MCF 10A (cell line): ENCODE measurements around the gene RIPK4. TPM values are rescaled to one million over a fixed set of nuclear protein-coding genes. Genes with fewer than 3 reads are reported as not detected.

Experiments used
- BruUV-seq: library from RNA; stranded (reverse); fragments of 400-500 nt; replicated peaks from 2 replicates; lab custom pipeline; 2021; lab: Mats Ljungman, UMichigan
- CTCF ChIA-PET: fragments of 300-600 bp; sonication (Branson Sonifier 250); formaldehyde crosslinking; extraction: SDS; loops from one replicate; lab custom pipeline; 2021; ENCODE audit warnings: antibody characterized with exemption, inconsistent platforms; lab: Yijun Ruan, JAX
- POLR2A ChIA-PET: fragments of 300-600, 350-650 bp; sonication (Branson Sonifier 250); formaldehyde crosslinking; extraction: SDS; loops from one replicate; lab custom pipeline; 2020; ENCODE audit warnings: antibody characterized with exemption, inconsistent platforms; lab: Yijun Ruan, JAX
- DNase-seq: peaks from one replicate; pipeline ENCODE4 v3.0.0-alpha.2; 2018; ENCODE audit not compliant: unreplicated experiment
- H3K27ac Mint-ChIP-seq: one replicate; pipeline ENCODE4 v1.8.0; 2022; ENCODE audit warnings: mild to moderate bottlenecking, low read depth, mixed read lengths; ENCODE audit not compliant: unreplicated experiment
- H3K27me3 Mint-ChIP-seq: one replicate; pipeline ENCODE4 v1.8.0; 2022; ENCODE audit warnings: mixed read lengths; ENCODE audit not compliant: insufficient read depth, unreplicated experiment
- H3K36me3 Mint-ChIP-seq: one replicate; pipeline ENCODE4 v1.8.0; 2022; ENCODE audit warnings: mild to moderate bottlenecking, moderate library complexity, mixed read lengths; ENCODE audit not compliant: insufficient read depth, unreplicated experiment
- H3K4me1 Mint-ChIP-seq: one replicate; pipeline ENCODE4 v1.8.0; 2022; ENCODE audit warnings: mixed read lengths; ENCODE audit not compliant: insufficient read depth, unreplicated experiment
- H3K4me3 Mint-ChIP-seq: one replicate; pipeline ENCODE4 v1.8.0; 2022; ENCODE audit warnings: mild to moderate bottlenecking, moderate library complexity, mixed read lengths; ENCODE audit not compliant: unreplicated experiment
- H3K9me3 Mint-ChIP-seq: one replicate; pipeline ENCODE4 v1.8.0; 2022; ENCODE audit warnings: mixed read lengths; ENCODE audit not compliant: unreplicated experiment
- intact Hi-C: fragments of 100-400 bp; cut with micrococcal nuclease; formaldehyde crosslinking; loops from 2 replicates; pipeline ENCODE4 v1.14.1; 2022
- total RNA-seq: library from RNA; stranded (reverse); gene quantifications from 2 replicates; pipeline ENCODE4 v1.2.3, GENCODE V29; 2022
- TF ChIP-seq, protein P1 (sequence below): fragments of 200-600 bp; IDR thresholded peaks from one replicate; pipeline ENCODE4 v1.8.0; 2022; ENCODE audit warnings: antibody characterized with exemption, mild to moderate bottlenecking; ENCODE audit not compliant: unreplicated experiment

The RIPK4 gene
- total RNA-seq, 1 experiment from 2014 or later = 22.3 TPM

GRCh38 chr21:41755934-41756773, 10.7 kb downstream of the RIPK4 start:
- H3K27ac Mint-ChIP-seq = peak overlapping the region; percentile 67
- H3K4me1 Mint-ChIP-seq = peaks cover 59% of the 10 kb centered on the region
- DNase-seq = peak; percentile 62
- BruUV-seq = no TSS peak
- no peaks in the 10 kb centered on the region for H3K9me3 Mint-ChIP-seq
- TF ChIP-seq, protein P1, sequence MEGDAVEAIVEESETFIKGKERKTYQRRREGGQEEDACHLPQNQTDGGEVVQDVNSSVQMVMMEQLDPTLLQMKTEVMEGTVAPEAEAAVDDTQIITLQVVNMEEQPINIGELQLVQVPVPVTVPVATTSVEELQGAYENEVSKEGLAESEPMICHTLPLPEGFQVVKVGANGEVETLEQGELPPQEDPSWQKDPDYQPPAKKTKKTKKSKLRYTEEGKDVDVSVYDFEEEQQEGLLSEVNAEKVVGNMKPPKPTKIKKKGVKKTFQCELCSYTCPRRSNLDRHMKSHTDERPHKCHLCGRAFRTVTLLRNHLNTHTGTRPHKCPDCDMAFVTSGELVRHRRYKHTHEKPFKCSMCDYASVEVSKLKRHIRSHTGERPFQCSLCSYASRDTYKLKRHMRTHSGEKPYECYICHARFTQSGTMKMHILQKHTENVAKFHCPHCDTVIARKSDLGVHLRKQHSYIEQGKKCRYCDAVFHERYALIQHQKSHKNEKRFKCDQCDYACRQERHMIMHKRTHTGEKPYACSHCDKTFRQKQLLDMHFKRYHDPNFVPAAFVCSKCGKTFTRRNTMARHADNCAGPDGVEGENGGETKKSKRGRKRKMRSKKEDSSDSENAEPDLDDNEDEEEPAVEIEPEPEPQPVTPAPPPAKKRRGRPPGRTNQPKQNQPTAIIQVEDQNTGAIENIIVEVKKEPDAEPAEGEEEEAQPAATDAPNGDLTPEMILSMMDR = no peak
- ChIA-PET POLR2A (interaction anchor here (1.0 to 2.1 kb wide), 3 partner anchors 141 to 144 kb away, joined by 3 to 7 read pairs (median 5); no protein-coding TSS in a partner anchor), CTCF (interaction anchor here (0.6 to 2.3 kb wide), 5 partner anchors 9 to 176 kb away, joined by 3 to 8 read pairs (median 3); no protein-coding TSS in a partner anchor)
- H3K27me3 Mint-ChIP-seq = no peaks in the 10 kb centered on the region
- intact Hi-C loops = no loop called here
- no peak overlapping the region for H3K4me3 Mint-ChIP-seq
- peaks cover 73% of the 10 kb centered on the region for H3K36me3 Mint-ChIP-seq

- peak overlapping the region; percentile 67 for H3K27ac Mint-ChIP-seq
- ChIA-PET CTCF (interaction anchor here (1.7 to 2.3 kb wide), 2 partner anchors 10 to 143 kb away, joined by 7 to 8 read pairs; no protein-coding TSS in a partner anchor), POLR2A (interaction anchor here (0.7 to 2.1 kb wide), 4 partner anchors 15 to 143 kb away, joined by 3 to 7 read pairs (median 4); no protein-coding TSS in a partner anchor)
- peaks cover 54% of the 10 kb centered on the region for H3K4me1 Mint-ChIP-seq
- intact Hi-C loops = no loop called here
- no peaks in the 10 kb centered on the region for H3K27me3 Mint-ChIP-seq
- H3K4me3 Mint-ChIP-seq = no peak overlapping the region
- H3K36me3 Mint-ChIP-seq = peaks cover 75% of the 10 kb centered on the region
- no TSS peak for BruUV-seq
- no peak for DNase-seq
- TF ChIP-seq, protein P1 = no peak
- no peaks in the 10 kb centered on the region for H3K9me3 Mint-ChIP-seq
These were observed 11.5 kb downstream of the RIPK4 start for GRCh38 chr21:41755258-41755933.

DNA sequence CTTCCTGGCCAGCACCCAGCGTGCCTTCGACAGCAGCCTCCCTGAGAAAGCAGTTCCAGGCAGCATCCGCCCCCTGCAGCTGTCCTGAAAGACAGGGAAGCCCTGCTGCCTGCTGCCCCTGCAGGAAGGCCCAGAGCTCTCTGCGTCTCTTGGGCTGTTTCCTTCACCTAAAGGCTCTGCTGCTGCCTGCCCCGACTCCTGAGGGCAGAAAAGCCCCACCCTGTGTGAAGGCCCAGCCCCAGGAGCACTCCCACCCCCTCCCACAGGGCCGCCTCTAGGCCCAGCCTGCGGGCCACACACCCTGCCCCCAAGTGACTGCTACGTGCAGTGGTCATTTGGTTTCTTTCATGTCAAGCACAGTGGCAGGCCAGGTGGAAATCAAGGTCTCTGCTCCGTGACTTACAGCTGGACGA, 12.4 kb downstream of the RIPK4 start:
- Mint-ChIP-seq H3K36me3 (peaks cover 82% of the 10 kb centered on the region), H3K9me3 (no peaks in the 10 kb centered on the region), H3K27ac (no peak overlapping the region), H3K27me3 (no peaks in the 10 kb centered on the region), H3K4me1 (peaks cover 45% of the 10 kb centered on the region), H3K4me3 (no peak overlapping the region)
- BruUV-seq = no TSS peak
- ChIA-PET POLR2A (interaction anchor here (0.8 to 6.3 kb wide), 5 partner anchors 12 to 142 kb away, joined by 4 to 108 read pairs (median 7); partner anchors contain the start of gene RIPK4), CTCF (interaction anchor here (0.5 to 2.3 kb wide), 3 partner anchors 11 to 363 kb away, joined by 3 to 8 read pairs (median 6); no protein-coding TSS in a partner anchor)
- TF ChIP-seq, protein P1 = no peak
- intact Hi-C loops = no loop called here
- no peak for DNase-seq
